ENCODE measurements around the gene CRACR2A. TPM values are rescaled to one million over a fixed set of nuclear protein-coding genes. Genes with fewer than 3 reads are reported as not detected.

Gene CRACR2A
- total RNA-seq, 1 donor from 2014 or later = 6.5 TPM

DNA sequence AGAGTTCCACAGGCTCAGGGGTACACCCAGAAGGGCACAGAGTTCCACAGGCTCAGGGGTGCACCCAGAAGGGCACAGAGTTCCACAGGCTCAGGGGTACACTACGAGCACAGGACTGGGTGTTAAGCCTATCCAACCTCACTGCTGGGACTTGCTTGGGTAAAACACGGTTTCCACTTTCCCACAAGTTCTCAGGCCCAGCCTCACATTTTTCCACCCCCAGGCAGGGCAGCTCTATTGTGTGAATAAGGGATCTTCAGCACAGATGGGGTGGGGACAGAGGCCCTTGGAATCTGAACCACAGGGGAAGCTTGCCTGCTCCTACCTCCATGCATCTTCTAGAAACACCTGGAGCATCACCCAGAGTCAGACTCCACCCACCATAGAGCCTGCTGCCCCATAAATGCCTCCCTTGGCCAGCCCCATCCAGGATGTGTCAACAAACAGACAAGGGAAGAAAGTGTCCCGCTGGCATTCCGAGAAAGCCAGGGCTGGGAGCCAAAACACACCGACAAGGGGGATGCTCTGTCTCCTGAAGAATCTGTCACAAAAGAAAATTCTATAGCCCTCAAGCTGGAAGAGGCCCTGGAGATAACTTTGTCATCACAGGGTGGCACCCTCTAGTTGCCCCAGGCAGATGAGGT lies 4.8 kb downstream of the CRACR2A start:
- no peak overlapping the region for H3K27ac Mint-ChIP-seq (ENCODE audit: unreplicated experiment)
- peaks cover 11% of the 10 kb centered on the region for H3K4me1 Mint-ChIP-seq (ENCODE audit: unreplicated experiment)
- no peaks in the 10 kb centered on the region for H3K36me3 Mint-ChIP-seq (ENCODE audit: low read depth, unreplicated experiment)
- TF ChIP-seq, protein P1, sequence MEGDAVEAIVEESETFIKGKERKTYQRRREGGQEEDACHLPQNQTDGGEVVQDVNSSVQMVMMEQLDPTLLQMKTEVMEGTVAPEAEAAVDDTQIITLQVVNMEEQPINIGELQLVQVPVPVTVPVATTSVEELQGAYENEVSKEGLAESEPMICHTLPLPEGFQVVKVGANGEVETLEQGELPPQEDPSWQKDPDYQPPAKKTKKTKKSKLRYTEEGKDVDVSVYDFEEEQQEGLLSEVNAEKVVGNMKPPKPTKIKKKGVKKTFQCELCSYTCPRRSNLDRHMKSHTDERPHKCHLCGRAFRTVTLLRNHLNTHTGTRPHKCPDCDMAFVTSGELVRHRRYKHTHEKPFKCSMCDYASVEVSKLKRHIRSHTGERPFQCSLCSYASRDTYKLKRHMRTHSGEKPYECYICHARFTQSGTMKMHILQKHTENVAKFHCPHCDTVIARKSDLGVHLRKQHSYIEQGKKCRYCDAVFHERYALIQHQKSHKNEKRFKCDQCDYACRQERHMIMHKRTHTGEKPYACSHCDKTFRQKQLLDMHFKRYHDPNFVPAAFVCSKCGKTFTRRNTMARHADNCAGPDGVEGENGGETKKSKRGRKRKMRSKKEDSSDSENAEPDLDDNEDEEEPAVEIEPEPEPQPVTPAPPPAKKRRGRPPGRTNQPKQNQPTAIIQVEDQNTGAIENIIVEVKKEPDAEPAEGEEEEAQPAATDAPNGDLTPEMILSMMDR (IDR thresholded peaks at IDR 0.05; ENCODE audit: unreplicated experiment) = no peak
- no peak for DNase-seq (ENCODE audit: low spot score)
- H3K9me3 Mint-ChIP-seq (ENCODE audit: unreplicated experiment) = no peaks in the 10 kb centered on the region
- H3K4me3 Mint-ChIP-seq (ENCODE audit: unreplicated experiment) = no peak overlapping the region
- peaks cover 6% of the 10 kb centered on the region for H3K27me3 Mint-ChIP-seq (ENCODE audit: unreplicated experiment)

DNA sequence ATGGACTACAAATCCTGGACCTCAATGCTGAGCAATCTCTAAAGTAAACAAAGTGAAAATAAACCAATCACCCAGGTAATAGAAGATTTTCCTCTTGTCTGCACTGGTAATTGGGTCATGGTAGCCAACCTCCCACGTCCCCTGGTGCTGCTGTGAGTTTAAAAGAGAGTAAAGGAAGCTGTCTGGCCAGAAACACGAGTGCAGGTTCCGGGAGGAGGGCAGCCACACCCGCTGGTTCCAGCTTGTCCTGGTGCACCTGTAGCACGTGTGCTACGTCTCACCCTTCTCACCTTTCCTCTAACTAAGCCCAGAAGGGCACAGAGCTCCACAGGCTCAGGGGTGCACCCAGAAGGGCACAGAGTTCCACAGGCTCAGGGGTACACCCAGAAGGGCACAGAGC lies 5.4 kb downstream of the CRACR2A start:
- H3K9me3 Mint-ChIP-seq (ENCODE audit: unreplicated experiment) = no peaks in the 10 kb centered on the region
- peaks cover 6% of the 10 kb centered on the region for H3K27me3 Mint-ChIP-seq (ENCODE audit: unreplicated experiment)
- H3K36me3 Mint-ChIP-seq (ENCODE audit: low read depth, unreplicated experiment) = no peaks in the 10 kb centered on the region
- no peak for DNase-seq (ENCODE audit: low spot score)
- TF ChIP-seq, protein P1 (IDR thresholded peaks at IDR 0.05; ENCODE audit: unreplicated experiment) = no peak
- H3K4me3 Mint-ChIP-seq (ENCODE audit: unreplicated experiment) = no peak overlapping the region
- H3K27ac Mint-ChIP-seq (ENCODE audit: unreplicated experiment) = no peak overlapping the region
- peaks cover 11% of the 10 kb centered on the region for H3K4me1 Mint-ChIP-seq (ENCODE audit: unreplicated experiment)

DNA sequence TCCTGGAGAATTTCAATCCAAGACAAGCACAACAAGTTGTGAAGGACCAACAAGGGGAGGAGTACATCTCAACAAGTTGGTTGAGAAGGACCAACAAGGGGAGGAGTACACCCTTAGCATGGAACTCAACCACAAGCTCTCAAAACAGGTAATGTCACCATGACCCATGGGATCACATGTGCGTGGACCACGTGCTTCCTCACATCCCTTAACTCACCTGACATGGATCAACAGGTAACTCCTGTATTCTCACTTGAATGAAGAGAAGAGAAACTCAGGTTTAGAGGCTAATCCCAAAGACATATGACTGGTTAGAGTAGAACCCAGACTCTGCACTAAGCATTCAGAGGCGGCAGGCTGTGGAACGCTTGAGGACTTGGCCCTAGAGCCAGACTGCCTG lies 6.2 kb downstream of the CRACR2A start:
- TF ChIP-seq, protein P1 (IDR thresholded peaks at IDR 0.05; ENCODE audit: unreplicated experiment) = no peak
- Mint-ChIP-seq H3K4me3 (ENCODE audit: unreplicated experiment) (no peak overlapping the region), H3K4me1 (ENCODE audit: unreplicated experiment) (peaks cover 4% of the 10 kb centered on the region), H3K27me3 (ENCODE audit: unreplicated experiment) (peaks cover 3% of the 10 kb centered on the region), H3K36me3 (ENCODE audit: low read depth, unreplicated experiment) (no peaks in the 10 kb centered on the region), H3K9me3 (ENCODE audit: unreplicated experiment) (no peaks in the 10 kb centered on the region), H3K27ac (ENCODE audit: unreplicated experiment) (no peak overlapping the region)
- no peak for DNase-seq (ENCODE audit: low spot score)

DNA sequence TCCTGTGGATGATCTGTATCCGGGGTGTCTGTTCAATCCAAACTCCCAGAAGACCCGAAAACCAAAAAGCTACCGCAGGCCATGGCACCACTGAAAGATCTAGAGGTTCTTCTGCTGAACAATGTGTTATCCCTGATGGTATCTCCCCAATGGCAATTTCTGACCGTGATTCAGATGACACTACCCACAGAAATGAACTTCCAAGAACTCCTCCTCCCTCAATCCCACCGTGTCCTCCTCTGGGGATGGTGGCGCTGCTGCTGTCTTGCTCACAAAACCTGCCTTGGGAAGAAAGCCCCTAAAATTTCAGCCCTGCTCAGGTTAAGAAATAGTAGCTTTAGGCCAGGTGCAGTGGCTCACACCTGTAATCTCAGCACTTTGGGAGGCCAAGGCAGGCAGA lies 7.8 kb downstream of the CRACR2A start:
- TF ChIP-seq, protein P1 (IDR thresholded peaks at IDR 0.05; ENCODE audit: unreplicated experiment) = no peak
- Mint-ChIP-seq H3K4me3 (ENCODE audit: unreplicated experiment) (no peak overlapping the region), H3K9me3 (ENCODE audit: unreplicated experiment) (no peaks in the 10 kb centered on the region), H3K27ac (ENCODE audit: unreplicated experiment) (no peak overlapping the region), H3K4me1 (ENCODE audit: unreplicated experiment) (no peaks in the 10 kb centered on the region), H3K36me3 (ENCODE audit: low read depth, unreplicated experiment) (no peaks in the 10 kb centered on the region), H3K27me3 (ENCODE audit: unreplicated experiment) (peaks cover 1% of the 10 kb centered on the region)
- no peak for DNase-seq (ENCODE audit: low spot score)

DNA sequence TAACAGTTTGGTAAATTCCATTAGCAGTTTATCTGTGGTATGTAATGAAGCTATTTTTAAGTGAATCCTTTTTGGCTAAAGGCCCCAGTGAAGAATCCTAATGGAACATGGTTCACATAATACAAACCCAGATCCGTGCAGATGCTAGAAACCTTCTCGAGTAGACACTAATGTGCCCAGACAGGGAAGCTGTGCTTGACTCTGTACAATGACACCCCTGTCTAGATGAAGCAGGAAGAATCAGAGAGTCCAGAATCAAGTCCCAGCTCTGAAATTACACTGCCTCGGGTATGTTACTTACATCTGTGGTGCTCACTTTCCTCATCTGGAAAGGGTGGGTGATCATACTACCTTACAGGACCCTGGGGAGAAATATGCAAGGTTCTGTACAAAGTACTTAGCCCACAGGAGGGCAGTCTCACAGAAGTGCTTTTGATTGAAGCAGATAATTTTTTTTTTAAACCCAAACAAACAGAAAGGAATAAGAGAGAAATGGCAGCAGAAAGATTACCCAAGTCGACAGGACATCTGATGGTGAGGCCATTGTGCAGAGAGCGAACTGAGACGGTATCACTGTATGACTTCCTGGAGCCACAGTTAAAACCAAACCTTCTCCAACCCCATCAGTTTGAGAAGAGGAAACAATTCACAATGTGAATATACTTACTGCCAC lies 8.5 kb downstream of the CRACR2A start:
- DNase-seq (ENCODE audit: low spot score) = no peak
- H3K9me3 Mint-ChIP-seq (ENCODE audit: unreplicated experiment) = no peaks in the 10 kb centered on the region
- peaks cover 1% of the 10 kb centered on the region for H3K27me3 Mint-ChIP-seq (ENCODE audit: unreplicated experiment)
- no peaks in the 10 kb centered on the region for H3K36me3 Mint-ChIP-seq (ENCODE audit: low read depth, unreplicated experiment)
- H3K4me3 Mint-ChIP-seq (ENCODE audit: unreplicated experiment) = no peak overlapping the region
- H3K27ac Mint-ChIP-seq (ENCODE audit: unreplicated experiment) = no peak overlapping the region
- TF ChIP-seq, protein P1 (IDR thresholded peaks at IDR 0.05; ENCODE audit: unreplicated experiment) = no peak
- H3K4me1 Mint-ChIP-seq (ENCODE audit: unreplicated experiment) = no peaks in the 10 kb centered on the region

Measured in endothelial cell (in vitro differentiated cells).